ENCODE measurements around the gene ST8SIA1.
"Not testable (repeated sequence)": the region's sequence is repeated elsewhere in the genome, so short reads cannot be mapped to it uniquely, and the experiment has no call there.

DNA sequence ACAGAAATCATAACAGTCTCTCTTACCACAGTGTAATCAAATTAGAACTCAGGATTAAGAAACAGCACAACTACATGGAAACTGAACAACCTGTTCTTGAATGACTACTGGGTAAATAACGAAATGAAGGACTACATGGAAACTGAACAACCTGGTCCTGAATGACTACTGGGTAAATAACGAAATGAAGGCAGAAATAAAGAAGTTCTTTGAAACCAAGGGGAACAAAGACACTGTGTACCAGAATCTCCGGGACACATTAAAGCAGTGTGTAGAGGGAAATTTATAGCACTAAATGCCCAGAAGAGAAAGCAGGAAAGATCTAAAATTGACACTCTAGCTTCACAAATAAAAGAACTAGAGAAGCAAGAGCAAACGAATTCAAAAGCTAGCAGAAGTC, 185.2 kb downstream of the ST8SIA1 start:
- TF ChIP-seq, protein P1, sequence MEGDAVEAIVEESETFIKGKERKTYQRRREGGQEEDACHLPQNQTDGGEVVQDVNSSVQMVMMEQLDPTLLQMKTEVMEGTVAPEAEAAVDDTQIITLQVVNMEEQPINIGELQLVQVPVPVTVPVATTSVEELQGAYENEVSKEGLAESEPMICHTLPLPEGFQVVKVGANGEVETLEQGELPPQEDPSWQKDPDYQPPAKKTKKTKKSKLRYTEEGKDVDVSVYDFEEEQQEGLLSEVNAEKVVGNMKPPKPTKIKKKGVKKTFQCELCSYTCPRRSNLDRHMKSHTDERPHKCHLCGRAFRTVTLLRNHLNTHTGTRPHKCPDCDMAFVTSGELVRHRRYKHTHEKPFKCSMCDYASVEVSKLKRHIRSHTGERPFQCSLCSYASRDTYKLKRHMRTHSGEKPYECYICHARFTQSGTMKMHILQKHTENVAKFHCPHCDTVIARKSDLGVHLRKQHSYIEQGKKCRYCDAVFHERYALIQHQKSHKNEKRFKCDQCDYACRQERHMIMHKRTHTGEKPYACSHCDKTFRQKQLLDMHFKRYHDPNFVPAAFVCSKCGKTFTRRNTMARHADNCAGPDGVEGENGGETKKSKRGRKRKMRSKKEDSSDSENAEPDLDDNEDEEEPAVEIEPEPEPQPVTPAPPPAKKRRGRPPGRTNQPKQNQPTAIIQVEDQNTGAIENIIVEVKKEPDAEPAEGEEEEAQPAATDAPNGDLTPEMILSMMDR (conservative IDR thresholded peaks at IDR 0.05; ENCODE audit: low read length): not testable (repeated sequence)
- TF ChIP-seq EZH2phosphoT487 (IDR thresholded peaks at IDR 0.05; ENCODE audit: borderline replicate concordance, low read depth, low read length): not testable (repeated sequence)
